HG03159 (cell line): ENCODE measurements around the gene NBPF10.
"Not testable (repeated sequence)": the region's sequence is repeated elsewhere in the genome, so short reads cannot be mapped to it uniquely, and the experiment has no call there.

Experiments used
- ATAC-seq: cut with Tn5 transposase; IDR thresholded peaks from one replicate; pipeline ENCODE4 v1.9.1; 2021; ENCODE audit warnings: mild to moderate bottlenecking, moderate library complexity; ENCODE audit not compliant: unreplicated experiment

Gene NBPF10

GRCh38 chr1:146144465-146144864, at the start of gene NBPF10:
Gene NBPF10, minus strand, starts transcription at chr1:146144804. Its CDS starts 35 bp downstream, at chr1:146144769.
- not testable (repeated sequence) for ATAC-seq

- ATAC-seq, result not testable (repeated sequence)
Measured at GRCh38 chr1:146174531-146174930, 29.9 kb upstream of the NBPF10 start.

GRCh38 chr1:146167740-146168139, 23.1 kb upstream of the NBPF10 start:
- not testable (repeated sequence) for ATAC-seq

- not testable (repeated sequence) for ATAC-seq
Measured at GRCh38 chr1:146167273-146167672, 22.7 kb upstream of the NBPF10 start.
